Astrocyte of the cerebellum (primary cell): ENCODE results near the gene OPN1SW.

Source experiments
- DNase-seq: peaks from one replicate; pipeline ENCODE4 v3.0.0-alpha.2; 2011; ENCODE audit warnings: low read depth
- H3K4me3 ChIP-seq: 2 replicates; pipeline ENCODE4 v1.5.1; 2011; ENCODE audit warnings: mild to moderate bottlenecking, low read depth, low read length, moderate library complexity
- in situ Hi-C: cut with HindIII; loops from 2 replicates; pipeline ENCODE4 v1.10.0; 2017; ENCODE audit warnings: low sequenced_read_pairs
- TF ChIP-seq, protein P1 (sequence below): IDR thresholded peaks from 2 replicates; pipeline ENCODE4 v1.5.1; 2012; ENCODE audit warnings: low read length, low read depth, moderate library complexity, mild to moderate bottlenecking; ENCODE audit errors: missing control alignments

OPN1SW gene

DNA sequence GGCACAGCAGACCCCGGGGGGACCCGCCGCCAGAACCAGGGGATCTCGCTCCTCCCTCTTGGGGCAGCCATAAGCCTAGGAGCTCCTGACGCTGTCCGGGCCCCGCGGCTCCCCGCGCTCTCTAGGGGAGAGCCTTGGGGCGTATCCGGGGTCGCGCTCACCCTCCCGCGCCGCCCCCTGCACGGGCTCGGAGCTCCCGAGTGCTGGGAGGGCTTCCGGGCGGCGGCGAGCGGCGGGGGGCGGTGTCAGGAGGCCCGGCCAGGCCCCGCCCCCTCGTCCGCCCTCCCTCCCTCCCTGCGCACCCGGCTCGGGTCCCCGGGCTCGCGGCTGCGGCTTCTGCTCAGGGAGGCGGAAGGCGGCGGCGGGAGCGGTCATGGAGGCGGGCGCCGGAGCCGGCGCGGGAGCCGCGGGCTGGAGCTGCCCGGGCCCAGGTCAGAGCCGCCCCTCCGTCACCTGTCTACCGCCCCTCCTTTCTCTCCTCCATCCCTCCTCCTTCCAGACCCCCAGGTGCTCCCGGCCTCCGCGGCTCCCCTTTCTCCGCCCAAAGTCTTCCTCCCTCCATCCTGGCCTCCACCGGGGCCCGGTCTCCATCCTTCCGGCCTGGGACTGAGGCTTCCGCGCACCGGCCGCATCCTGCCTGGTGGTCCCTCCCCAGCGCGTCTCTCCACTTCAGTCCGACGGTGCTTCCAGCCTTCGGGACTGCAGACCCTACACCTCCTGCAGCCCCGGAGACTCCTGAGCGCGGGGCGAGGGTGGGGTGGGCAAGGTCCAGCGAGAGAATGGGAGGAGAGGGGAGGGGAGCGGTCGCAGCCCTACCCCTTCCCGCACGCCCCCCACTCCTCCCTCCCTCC lies 15.8 kb upstream of the OPN1SW start, which contains the start of gene CCDC136:
CCDC136 (plus strand) TSS at position 848 of the 851 bp plus-strand sequence. CDS start 444 bp downstream, outside the sequence.
- in situ Hi-C loops = no loop called here
- no peak for DNase-seq
- TF ChIP-seq, protein P1, sequence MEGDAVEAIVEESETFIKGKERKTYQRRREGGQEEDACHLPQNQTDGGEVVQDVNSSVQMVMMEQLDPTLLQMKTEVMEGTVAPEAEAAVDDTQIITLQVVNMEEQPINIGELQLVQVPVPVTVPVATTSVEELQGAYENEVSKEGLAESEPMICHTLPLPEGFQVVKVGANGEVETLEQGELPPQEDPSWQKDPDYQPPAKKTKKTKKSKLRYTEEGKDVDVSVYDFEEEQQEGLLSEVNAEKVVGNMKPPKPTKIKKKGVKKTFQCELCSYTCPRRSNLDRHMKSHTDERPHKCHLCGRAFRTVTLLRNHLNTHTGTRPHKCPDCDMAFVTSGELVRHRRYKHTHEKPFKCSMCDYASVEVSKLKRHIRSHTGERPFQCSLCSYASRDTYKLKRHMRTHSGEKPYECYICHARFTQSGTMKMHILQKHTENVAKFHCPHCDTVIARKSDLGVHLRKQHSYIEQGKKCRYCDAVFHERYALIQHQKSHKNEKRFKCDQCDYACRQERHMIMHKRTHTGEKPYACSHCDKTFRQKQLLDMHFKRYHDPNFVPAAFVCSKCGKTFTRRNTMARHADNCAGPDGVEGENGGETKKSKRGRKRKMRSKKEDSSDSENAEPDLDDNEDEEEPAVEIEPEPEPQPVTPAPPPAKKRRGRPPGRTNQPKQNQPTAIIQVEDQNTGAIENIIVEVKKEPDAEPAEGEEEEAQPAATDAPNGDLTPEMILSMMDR = no peak

DNA sequence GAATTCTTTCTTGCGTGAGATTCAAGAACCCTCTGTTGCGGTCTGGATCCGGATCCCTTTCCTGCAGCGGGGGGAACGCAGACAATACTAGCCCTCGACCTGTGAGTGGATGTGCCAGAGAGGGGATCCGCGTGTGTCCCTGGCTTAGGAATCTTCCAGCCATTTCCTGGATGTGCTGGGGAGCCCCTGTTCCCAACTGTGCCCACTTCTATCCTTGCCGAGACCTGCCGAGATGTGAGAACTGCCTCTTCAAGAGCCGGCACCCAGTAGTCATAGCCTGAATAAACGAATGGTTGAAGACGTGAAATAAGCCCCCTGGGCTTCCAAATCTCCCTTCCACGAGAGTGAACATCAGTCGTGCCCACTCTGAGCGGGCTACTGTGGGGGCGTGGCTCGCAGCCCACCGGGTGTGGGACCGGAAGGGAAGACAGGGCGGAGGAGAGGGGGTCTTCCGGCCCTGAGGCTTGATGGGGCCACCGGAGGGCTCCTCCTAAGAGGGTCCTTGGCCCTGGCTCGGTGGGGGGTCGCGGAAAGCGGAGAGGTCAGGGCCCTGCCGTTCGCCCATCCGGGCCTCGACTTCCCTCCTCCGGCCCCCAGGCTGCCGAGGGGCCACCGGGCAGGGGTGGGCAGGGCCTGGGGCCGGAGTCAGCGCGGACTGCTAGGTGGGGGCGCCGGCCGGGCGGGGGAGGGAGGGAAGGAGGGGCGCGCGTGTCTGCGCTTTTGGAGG lies 14.9 kb upstream of the OPN1SW start:
- in situ Hi-C loops = no loop called here
- DNase-seq = no peak

More for the DNA sequence above, 15.8 kb upstream of the OPN1SW start, which contains the start of gene CCDC136:
- H3K4me3 ChIP-seq = peak within 1 kb of the TSS; percentile 71

DNA sequence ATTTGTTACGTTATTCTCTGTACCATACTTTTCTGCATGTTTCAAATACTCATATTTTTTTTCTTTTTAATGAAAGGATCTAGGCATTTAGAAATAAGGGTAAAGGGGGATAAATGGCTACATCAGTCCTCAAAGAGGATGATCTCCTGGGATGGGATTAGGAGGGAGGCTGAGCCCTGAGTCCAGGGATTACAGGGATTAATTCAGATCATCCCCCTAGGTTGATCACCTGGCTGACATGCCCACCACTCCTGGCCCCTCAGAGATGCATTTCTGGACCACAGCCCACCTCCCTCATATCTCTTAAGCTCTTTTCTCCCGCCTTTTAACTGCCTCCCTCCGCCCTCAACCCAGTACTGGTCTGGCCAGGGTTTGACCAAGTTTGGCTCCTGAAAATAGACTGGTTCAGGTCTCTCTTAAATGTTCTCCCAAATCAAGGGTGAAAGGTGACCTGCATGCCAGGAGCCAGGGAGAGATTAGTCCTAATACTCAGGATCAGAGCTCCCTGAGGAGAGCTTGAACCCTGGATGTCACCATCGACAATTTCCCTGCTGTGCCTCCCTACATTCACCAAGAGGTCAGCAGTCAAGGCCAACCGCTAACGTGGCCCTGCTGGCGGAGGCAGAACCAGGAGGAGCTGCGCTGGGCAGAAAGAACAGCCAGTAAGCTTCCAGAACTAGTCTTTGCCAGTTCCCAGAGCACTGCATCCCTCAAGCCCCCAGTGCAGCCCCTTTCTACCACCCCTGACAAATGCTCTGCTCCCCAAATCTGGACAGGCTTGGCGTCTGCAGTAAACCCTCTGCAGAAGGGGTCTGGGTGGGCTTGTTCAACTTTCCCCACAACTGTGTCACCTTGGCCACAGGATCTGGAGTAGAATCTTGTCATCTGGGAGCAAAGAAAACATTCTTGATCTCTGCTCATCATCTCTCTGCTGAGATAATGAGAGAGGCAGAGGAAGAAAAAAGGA lies 13.1 kb upstream of the OPN1SW start:
- in situ Hi-C loops = no loop called here
- no peak overlapping the region for H3K4me3 ChIP-seq
- DNase-seq = no peak
- TF ChIP-seq, protein P1 = no peak

More for the DNA sequence above, 14.9 kb upstream of the OPN1SW start:
- H3K4me3 ChIP-seq = peak overlapping the region; percentile 71
- TF ChIP-seq, protein P1 = no peak

DNA sequence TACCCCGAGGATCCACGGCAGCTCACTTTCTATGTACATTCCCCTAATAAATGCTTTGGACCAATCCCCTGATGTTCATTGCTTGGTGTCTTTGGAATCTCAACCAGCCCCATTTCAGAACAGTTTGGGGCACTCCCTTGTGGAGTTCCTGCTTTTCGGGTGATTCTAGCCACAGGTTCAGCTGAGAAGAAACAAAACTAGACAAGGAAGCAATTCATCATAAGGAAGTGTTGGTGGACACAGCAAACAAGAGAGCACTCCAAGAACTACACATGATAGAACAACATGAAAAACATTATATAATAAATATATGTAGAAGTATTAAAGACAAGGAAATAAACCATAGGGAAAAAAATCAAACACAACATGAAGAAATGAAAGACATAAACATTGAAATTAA lies 10.1 kb upstream of the OPN1SW start:
- in situ Hi-C loops = no loop called here

DNA sequence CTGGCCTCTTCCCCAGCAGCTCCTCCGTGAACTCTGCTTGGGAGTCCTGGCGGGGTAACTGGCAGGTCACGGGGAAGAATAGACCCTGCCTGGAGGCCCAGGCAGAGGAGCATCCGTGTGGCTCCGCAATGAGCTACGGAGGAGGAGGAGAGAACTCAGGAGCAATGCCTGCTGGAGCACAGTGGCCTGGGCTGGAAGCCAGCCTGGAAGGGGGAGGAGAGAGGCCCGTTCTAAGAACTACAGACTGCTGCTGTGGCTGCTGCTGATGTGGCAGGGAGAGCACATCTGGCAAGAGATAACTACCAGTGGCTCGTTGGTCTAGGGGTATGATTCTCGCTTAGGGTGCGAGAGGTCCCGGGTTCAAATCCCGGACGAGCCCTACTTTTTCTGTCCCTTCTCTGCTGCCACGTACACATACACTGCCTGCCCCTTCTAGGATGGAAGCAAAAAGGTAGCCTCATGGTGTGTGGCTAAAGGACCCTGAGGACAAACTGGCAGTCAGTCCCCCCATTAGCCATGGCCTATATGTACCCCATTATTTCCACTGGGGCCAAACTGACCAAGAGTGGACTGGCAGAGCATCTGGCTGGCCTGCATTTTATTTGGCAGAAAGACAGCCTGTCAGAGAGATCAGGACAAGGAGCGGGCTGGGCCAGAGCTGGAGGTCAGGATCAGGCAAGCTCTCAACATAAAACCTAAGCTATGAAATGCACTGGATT lies 7.7 kb upstream of the OPN1SW start:
- TF ChIP-seq, protein P1 = no peak
- DNase-seq = peak; percentile 43
- H3K4me3 ChIP-seq = no peak overlapping the region
- in situ Hi-C loops = no loop called here

More for the DNA sequence above, 10.1 kb upstream of the OPN1SW start:
- TF ChIP-seq, protein P1 = no peak
- no peak for DNase-seq
- no peak overlapping the region for H3K4me3 ChIP-seq
